NCI-H460 (cell line): ENCODE data around the gene TIMMDC1. TPM values are rescaled to one million over a fixed set of nuclear protein-coding genes. Genes with fewer than 3 reads are reported as not detected.
"Not testable (repeated sequence)": the region's sequence is repeated elsewhere in the genome, so short reads cannot be mapped to it uniquely, and the experiment has no call there.

Experiments used
- DNase-seq: peaks from one replicate; pipeline ENCODE4 v3.0.0-alpha.2; 2016; ENCODE audit warnings: low read depth; ENCODE audit errors: extremely low read depth
- total RNA-seq: library from RNA; depleted of rRNA; stranded (reverse); fragments of >200 nt; shearing (Covaris generic); gene quantifications from 2 replicates; pipeline ENCODE4 v1.2.3, GENCODE V29; 2014

Gene TIMMDC1
- total RNA-seq, 1 experiment from 2014 or later = 61.1 TPM

DNA sequence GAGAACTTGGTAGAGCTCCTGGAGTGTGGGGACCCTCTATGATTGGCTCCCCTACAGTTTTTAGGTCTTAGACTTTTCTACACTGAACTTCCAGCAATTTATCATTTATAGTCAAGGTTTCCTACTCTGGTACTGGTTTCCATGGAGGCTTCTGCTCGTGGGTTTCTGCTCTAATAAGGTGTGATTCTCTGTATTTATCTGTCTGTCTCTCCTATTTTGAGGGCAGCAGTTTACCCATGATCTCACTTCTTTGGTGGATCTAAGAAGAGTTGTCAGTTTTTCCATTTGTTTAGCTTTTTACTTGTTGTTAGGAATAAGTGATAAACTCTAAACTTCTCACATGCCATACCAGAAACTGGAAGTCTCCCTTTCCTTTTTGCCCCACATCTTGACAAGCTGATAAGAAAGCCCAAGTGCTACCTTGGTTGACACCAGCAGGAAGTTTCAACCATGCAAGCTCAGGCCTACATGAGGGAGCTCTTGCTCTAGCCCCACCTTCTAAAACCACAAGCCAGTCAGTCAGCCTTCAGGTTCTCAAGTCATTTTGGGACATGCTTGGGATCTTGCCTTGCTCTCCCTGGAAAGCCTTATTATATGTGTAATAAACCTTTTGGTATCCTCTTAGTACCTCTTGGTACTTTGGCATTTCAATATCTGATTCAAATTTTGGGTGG, 10.0 kb downstream of the TIMMDC1 start:
- no peak for DNase-seq

DNA sequence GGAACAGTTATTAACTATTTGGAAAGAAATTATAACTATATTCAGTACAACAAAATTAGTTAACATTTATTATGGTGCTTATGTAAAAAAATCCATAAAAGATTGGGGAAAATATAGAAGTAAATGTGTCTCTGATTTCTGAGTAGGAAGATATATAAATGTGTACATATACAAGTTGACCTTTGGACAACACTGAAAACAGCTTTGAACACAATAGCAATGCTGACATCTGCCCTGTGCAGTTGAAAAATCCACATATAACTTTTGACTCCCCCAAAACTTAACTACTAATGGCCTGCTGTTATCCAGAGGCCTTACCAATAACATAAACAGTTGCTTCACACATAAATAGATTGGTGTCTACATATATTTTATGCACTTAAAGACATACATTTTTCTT, 12.3 kb downstream of the TIMMDC1 start:
- DNase-seq = no peak

DNA sequence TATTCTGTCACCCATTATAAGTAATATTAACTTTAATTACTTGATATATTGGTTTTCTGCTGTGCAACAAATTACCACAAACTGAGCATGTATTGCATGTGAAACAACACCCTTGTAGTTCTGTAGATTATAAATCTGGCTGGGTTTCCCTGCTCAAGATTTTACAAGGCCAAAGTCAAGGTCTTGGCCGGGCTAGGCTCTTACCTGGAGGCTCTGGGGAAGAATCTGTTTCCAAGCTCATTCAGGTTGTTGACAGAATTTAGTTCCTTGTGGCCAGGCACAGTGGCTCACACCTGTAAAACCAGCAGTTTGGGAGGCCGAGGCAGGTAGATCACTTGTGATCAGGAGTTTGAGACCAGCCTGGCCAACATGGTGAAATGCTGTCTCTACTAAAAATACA, 16.3 kb downstream of the TIMMDC1 start:
- no peak for DNase-seq

DNA sequence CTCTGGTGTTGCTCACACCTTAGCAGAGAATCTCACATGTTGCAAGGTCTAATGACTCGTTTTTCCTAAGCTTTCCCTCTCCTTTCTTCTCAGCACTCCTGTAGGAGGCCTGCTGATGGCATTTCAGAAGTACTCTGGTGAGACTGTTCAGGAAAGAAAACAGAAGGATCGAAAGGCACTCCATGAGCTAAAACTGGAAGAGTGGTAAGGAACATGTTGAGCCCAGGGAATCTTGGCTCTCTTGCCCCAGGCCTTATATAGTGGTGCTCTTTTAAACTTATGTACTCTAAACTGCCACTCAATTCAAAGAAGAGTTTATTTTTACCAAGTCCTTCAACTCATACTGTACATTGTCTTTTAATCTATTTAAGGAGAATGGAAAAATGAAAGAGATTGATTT, 18.8 kb downstream of the TIMMDC1 start:
- DNase-seq = no peak

DNA sequence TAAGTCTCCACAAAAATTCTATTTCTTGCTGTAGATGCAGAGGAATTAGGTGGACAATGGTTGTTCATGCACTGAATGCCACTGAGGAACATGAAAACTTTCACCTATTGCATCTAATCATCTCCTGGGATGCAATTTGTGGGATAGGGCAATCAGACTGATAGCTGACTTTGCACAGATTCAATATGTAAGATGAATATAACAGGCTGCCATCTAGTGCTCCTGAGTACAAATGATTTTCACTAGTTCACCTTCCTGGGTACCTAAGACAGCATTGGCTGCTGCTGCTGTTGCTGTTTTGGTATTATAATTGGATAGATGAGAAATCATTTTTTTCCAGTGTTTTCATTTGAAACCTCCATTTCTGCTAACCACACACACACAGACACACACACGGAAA, 19.7 kb downstream of the TIMMDC1 start:
- no peak for DNase-seq

DNA sequence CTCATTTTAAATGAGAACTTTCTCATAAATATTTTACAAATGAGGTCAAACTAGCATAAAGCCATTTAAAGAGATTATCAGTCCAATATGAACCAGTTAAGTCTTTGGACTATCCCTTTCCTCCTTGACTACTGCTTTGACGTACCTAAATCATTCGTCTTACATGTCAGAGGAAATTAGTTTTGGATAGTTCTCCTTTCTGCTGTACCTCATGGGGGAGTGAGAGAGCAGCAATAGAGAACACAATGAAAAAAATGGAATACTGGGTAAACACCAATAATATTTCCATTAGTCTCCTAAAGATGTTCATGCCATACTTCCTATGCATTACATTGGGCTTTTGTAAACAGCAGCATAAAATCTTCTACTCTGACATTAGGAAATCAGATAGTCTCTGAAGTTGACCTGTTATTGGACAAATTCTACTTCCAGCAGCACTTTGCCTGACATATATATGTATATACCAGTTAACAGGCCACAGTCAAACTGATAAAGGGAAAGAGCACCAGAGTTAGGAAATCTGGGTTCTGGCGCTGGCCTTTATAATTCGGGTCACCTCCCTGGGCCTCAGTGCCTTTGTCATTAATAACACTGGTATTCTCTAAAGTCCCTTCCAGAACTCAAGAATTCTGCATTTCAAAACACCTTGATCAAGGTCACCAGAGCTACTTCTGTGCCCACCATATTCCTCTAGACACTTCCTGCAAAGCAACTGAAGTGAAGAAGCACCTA, 26.8 kb downstream of the TIMMDC1 start:
- DNase-seq = no peak

DNA sequence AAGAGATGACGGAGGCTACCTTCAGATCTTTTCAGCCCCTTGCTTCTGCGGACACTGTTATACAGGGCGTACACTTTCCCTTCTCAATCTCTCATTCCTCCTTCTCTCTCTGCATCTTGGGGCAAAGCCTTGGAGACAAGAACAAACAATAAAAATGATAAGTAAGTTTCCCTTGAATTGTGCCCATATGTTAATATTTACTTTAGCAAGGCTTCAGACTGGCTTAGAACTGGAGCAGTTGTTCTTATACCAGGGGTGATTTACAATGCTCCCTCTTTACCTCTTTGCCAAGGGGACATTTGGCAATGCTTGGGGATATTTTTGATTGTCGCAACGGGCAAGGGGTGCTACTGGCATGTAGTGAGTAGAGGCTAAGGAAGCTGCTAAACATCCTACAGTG, 29.4 kb downstream of the TIMMDC1 start:
- no peak for DNase-seq

GRCh38 chr3:119529883-119530282, 31.5 kb downstream of the TIMMDC1 start:
- no peak for DNase-seq

GRCh38 chr3:119530456-119530855, 32.1 kb downstream of the TIMMDC1 start:
- DNase-seq = no peak

- DNase-seq = no peak
Measured at GRCh38 chr3:119531151-119531550, 32.8 kb downstream of the TIMMDC1 start.

DNA sequence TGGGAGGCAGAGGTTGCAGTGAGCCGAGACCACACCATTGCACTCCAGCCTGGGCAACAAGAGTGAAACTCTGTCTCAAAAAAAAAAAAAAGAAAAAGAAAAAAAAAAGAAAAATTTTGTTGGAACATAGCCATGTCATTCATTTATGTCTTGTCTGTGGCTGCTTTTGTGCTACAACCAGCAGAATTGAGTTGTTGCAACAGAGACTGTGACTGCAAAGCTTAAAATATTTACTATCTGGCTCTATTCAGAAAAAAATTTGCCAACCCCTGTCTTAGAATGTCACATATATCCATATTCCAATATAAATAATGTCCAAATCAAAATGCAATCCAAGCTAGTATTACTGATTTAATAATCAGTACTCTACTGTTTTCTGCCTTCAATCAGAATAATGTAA, 35.9 kb downstream of the TIMMDC1 start:
- DNase-seq = no peak

GRCh38 chr3:119536757-119537156, 38.4 kb downstream of the TIMMDC1 start:
- DNase-seq = no peak

DNA sequence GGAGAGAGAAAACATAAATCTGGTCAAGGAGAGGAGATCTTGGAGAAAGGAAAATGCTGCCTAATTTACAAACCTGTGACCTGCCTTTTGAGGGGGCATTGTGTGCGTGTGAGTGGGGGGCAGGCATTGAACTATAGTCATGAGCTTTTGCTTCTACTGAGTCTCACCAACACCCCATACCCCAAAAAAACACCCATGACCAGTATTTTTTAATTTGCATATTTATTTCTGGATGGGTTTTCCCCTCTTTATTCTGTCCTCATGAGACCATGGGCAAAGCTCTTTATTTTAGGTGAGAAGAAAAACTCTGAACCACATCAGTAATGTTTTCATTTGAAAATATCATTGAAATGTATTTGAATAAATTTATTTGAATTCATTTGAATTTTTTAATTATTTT, 40.4 kb downstream of the TIMMDC1 start:
- DNase-seq = no peak

DNA sequence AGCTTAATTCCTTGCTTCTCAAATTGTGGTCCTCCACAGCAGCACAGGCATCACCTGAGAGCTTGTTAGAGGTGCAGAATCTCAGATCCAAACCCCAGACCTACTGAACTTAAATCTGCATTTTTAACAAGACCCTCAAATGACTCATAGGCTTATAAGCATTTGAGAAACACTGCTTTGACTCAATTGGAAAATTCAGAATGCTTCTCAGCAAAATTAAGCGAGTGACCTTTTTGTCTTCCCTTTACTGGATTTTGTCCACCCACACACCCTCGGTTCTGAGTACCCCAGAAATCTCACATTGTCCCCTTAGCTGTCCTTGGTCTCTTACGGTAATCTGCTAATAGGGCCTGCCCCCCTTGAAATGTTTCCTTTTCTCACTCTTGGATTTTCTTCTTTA, 43.2 kb downstream of the TIMMDC1 start:
- DNase-seq = no peak

DNA sequence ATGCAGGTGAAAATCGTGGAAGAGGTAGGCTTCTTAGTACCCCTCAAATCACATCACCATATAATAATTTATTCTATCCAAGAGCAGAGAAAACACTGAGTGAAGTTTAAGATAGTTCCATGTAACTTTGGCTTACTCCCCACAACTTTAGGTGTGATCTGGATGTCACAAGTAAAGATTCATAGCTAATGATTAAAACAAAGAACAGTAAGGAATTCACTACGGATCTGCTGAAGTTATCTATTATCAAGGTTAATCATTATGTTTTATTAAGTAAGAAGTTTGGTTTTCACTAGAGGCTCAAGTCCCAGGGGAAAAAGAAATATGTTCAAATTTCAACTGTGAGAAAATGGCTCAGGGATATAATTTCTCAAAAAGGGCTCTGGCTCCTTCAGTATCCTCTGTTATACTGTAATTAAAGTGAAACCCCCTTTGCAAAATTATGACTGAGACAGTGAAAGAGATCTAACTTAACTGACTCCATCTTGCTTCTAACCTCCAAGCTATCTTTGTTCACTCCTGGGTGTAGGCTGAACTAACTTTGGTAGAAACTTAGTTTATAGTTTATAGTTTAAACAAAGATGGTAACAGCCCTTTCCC, 43.9 kb downstream of the TIMMDC1 start:
- DNase-seq = no peak

DNA sequence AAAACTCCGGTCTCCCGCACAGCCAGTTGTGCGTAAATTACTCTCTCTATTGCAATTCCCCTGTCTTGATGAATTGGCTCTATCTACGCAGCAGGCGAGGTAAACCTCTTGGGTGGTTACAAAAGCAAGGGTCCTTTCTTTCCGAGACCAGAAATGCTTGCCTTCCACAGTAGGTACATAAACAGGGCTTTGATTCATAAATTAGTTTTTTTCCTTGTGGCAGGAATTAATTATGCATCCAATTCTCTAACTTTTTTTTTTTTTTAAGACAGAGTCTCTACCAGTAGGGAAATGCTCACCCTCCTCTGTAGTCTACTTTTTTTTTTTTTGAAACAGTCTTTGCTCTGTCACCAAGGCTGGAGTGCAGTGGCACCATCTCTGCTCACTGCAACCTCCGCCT, 44.8 kb downstream of the TIMMDC1 start:
- no peak for DNase-seq

DNA sequence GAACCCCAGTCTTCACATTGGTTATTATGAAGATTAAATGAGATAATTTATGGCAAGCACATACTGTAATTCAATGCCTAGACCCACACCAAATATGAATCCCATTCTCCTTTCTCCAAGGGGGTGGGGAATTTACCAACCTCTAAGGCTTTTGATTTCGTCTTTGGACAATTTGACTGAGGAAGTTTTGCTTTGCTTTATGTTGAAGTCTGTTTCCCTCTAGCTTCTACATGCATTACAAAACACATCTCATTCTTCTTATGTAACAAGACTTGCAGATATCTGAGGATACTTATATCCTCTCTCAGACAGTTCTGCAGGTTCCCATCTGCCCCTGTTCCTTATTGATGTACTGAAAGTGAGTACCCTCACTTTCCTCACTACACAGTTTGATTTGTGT, 48.9 kb downstream of the TIMMDC1 start:
- no peak for DNase-seq

DNA sequence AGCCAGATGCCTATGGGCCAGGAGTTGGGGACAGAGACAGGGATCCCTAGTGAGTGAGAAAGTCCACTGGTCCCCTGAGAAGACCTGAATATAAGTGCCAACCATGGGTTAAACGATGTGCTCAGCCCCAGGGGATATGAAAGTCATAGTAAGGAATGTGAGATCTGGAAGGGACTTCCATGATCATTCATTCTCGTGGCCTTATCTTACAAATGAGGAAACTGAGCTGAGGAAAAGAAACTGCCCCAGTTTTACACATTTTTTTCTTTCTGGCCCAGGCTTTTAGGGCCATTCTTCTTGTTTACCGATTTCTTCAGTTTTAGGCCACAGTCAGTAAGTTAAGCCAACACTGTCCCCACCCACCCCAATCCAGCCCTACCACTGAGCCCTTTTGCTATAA, 50.0 kb downstream of the TIMMDC1 start:
- DNase-seq = no peak

DNA sequence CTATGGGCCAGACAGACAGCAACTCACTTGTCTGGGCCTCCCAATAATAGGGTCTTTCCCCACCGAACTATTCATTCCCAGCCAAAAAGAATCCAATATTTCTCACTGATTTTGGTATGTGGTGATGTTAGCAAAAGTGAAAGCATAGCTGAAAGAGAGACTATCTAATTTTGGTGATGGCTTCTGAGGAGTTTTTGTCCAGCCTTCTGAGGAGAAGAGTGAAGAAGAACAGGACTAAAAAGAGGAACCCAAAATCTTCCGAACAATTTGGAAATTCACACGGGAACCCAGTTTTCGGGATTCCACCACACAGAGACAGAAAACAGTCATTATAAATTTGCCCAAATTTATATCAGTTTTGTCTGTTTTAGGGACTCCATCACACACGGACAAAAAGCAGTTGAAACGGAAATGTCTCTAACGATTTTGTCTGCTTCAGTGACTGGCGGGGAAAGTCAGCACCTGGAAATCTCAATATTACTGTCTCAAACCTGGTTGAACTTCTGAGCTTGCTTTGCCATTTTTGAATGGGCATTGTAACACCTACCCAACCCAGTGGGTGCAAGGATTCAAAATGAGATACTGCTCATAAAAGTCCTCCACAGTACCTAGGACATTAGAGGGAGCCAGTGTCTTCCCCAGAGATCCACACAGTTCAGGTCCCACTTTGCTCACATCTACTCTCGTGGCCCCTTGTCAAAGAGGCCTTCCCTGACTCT, 52.0 kb downstream of the TIMMDC1 start:
- DNase-seq = no peak

DNA sequence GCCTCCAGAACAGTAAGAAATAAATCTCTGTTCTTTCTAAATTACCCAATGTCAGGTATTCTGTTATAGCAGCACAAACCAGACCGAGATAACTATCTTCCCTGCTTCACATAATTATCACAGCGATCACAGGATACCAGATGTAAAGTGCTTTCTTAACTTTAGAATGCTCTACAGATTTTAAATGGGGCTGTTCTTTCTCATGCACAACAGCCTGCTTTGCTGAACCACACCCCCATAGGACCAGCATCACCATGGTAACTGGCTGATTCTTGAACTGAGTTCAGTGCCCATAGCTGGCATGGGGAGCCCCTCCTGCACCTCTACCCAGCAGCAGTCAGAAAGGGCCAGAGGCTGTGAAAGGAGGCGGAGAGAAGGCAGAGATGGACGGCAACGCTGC, 53.3 kb downstream of the TIMMDC1 start:
- no peak for DNase-seq

DNA sequence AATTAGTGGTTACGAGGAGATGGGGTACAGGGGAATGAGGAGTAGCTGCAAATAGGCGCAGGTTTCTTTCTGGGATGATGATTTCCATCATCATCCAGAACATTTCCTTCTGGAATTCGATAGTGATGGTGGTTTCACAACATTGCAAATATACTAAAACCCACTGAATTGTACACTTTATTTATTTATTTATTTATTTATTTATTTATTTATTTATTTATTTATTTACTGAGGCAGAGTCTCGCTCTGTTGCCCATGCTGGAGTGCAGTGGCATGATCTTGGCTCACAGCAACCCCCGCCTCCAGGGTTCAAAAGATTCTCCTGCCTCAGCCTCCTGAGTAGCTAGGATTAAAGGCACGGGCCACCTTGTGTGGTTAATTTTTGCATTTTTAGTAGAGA, 54.6 kb downstream of the TIMMDC1 start:
- DNase-seq = not testable (repeated sequence)
